PC-9 (cell line): ENCODE measurements around the gene TLCD4. TPM values are rescaled to one million over a fixed set of nuclear protein-coding genes. Genes with fewer than 3 reads are reported as not detected.

Source experiments
- BruUV-seq: library from RNA; stranded (reverse); fragments of 400-500 nt; replicated peaks from 2 replicates; lab custom pipeline; 2021; lab: Mats Ljungman, UMichigan
- CTCF ChIA-PET: fragments of 300-600 bp; sonication (Branson Sonifier 250); formaldehyde crosslinking; loops from one replicate; lab custom pipeline; 2022; ENCODE audit warnings: antibody characterized with exemption; lab: Charles Lee
- POLR2A ChIA-PET: fragments of 300-600 bp; sonication (Branson Sonifier 250); formaldehyde crosslinking; loops from one replicate; lab custom pipeline; 2022; ENCODE audit warnings: antibody characterized with exemption; ENCODE audit not compliant: unreplicated experiment; lab: Charles Lee
- DNase-seq, 2 experiments: peaks; one replicate each; pipeline versions ENCODE4 v3.0.0 to v3.0.0-alpha.2; 2015 to 2022; ENCODE audit warnings: mixed read lengths in 1 of 2
- H2AFZ ChIP-seq: fragments of 200-600 bp; sonication (generic); 2 replicates; pipeline ENCODE4 v1.8.1; 2017; ENCODE audit warnings: antibody characterized with exemption
- H3F3A ChIP-seq: fragments of 200-600 bp; sonication (generic); 2 replicates; pipeline ENCODE4 v1.8.1; 2017; ENCODE audit warnings: antibody characterized with exemption, mild to moderate bottlenecking, low read depth; ENCODE audit not compliant: insufficient read depth
- H3K27ac ChIP-seq: fragments of 200-600 bp; sonication (generic); 2 replicates; pipeline ENCODE4 v1.6.1; 2016; ENCODE audit warnings: mixed run types
- H3K27me3 ChIP-seq: fragments of 200-600 bp; sonication (generic); 2 replicates; pipeline ENCODE4 v1.6.1; 2016; ENCODE audit warnings: low read depth, mixed run types; ENCODE audit not compliant: insufficient read depth
- H3K36me3 ChIP-seq: fragments of 200-600 bp; sonication (generic); 2 replicates; pipeline ENCODE4 v1.6.1; 2016; ENCODE audit warnings: low read depth, mixed run types
- H3K4me1 ChIP-seq: fragments of 200-600 bp; sonication (generic); replicated peaks from 2 replicates; pipeline ENCODE4 v1.6.1; 2016; ENCODE audit warnings: mixed run types; ENCODE audit not compliant: insufficient read depth
- H3K4me2 ChIP-seq: fragments of 200-600 bp; sonication (generic); 2 replicates; pipeline ENCODE4 v1.6.1; 2017; ENCODE audit warnings: mixed run types
- H3K4me3 ChIP-seq: fragments of 200-600 bp; sonication (generic); 2 replicates; pipeline ENCODE4 v1.6.1; 2016; ENCODE audit warnings: mixed run types
- H3K79me2 ChIP-seq: fragments of 200-600 bp; sonication (generic); 2 replicates; pipeline ENCODE4 v1.6.1; 2017; ENCODE audit warnings: low read depth, mixed run types
- H3K9me2 ChIP-seq: fragments of 200-600 bp; sonication (generic); 2 replicates; pipeline ENCODE4 v1.8.1; 2017; ENCODE audit warnings: mild to moderate bottlenecking; ENCODE audit not compliant: insufficient read depth
- H3K9me3 ChIP-seq: fragments of 200-600 bp; sonication (generic); 2 replicates; pipeline ENCODE4 v1.8.1; 2016; ENCODE audit warnings: low read depth; ENCODE audit not compliant: insufficient read depth
- H4K20me1 ChIP-seq: fragments of 200-600 bp; sonication (generic); 2 replicates; pipeline ENCODE4 v1.8.1; 2017; ENCODE audit not compliant: insufficient read depth
- CTCF ChIP-seq: fragments of 200-600 bp; sonication (generic); conservative IDR thresholded peaks from 2 replicates; pipeline ENCODE4 v1.6.1; 2017; ENCODE audit warnings: mixed run types, antibody characterized with exemption, mild to moderate bottlenecking, moderate library complexity
- EZH2 ChIP-seq: fragments of 200-600 bp; sonication (generic); IDR thresholded peaks from 2 replicates; pipeline ENCODE4 v1.8.0; 2017; ENCODE audit warnings: antibody characterized with exemption, low read depth
- intact Hi-C: fragments of 100-400 bp; cut with micrococcal nuclease; formaldehyde crosslinking; loops from one replicate; pipeline ENCODE4 v1.10.0; 2022; ENCODE audit not compliant: unreplicated experiment
- total RNA-seq: library from RNA; stranded (reverse); gene quantifications from 2 replicates; pipeline ENCODE4 v1.2.3, GENCODE V29; 2021

Gene TLCD4
- total RNA-seq, 1 experiment from 2014 or later = 11.2 TPM

- H3K9me2 ChIP-seq = no peaks in the 10 kb centered on the region
- TF ChIP-seq EZH2 (no peak), CTCF (no peak)
- no peaks in the 10 kb centered on the region; the same call in 1 of the 2 replicates for H3K9me3 ChIP-seq
- H2AFZ ChIP-seq = no peak overlapping the region
- peaks cover 25% of the 10 kb centered on the region; the same call in 1 of the 2 replicates for H3F3A ChIP-seq
- H3K36me3 ChIP-seq = no peaks in the 10 kb centered on the region
- CTCF ChIA-PET = no interaction called here
- no peaks in the 10 kb centered on the region for H3K79me2 ChIP-seq
- BruUV-seq = no TSS peak
- no peak overlapping the region for H3K4me2 ChIP-seq
- H3K4me3 ChIP-seq = no peak overlapping the region
- no peak overlapping the region for H3K27ac ChIP-seq
- intact Hi-C loops = no loop called here
- H3K4me1 ChIP-seq = peaks cover 26% of the 10 kb centered on the region
- H4K20me1 ChIP-seq = no peaks in the 10 kb centered on the region
- H3K27me3 ChIP-seq = no peaks in the 10 kb centered on the region
- DNase-seq = no peak
- POLR2A ChIA-PET = no interaction called here
Measured at GRCh38 chr1:95093296-95093695, 23.9 kb upstream of the TLCD4 start.

GRCh38 chr1:95094923-95095322, 22.2 kb upstream of the TLCD4 start:
- BruUV-seq = no TSS peak
- Histone ChIP-seq H3K9me3 (no peaks in the 10 kb centered on the region; the same call in 1 of the 2 replicates), H3F3A (peaks cover 25% of the 10 kb centered on the region; the same call in 1 of the 2 replicates), H3K79me2 (no peaks in the 10 kb centered on the region), H2AFZ (no peak overlapping the region), H3K27ac (peak overlapping the region; percentile 75), H3K4me1 (peaks cover 26% of the 10 kb centered on the region), H3K9me2 (no peaks in the 10 kb centered on the region), H3K36me3 (no peaks in the 10 kb centered on the region), H4K20me1 (no peaks in the 10 kb centered on the region), H3K4me3 (no peak overlapping the region), H3K27me3 (no peaks in the 10 kb centered on the region), H3K4me2 (no peak overlapping the region)
- DNase-seq = no peak
- intact Hi-C loops = no loop called here
- TF ChIP-seq EZH2 = no peak
- TF ChIP-seq CTCF = no peak
- ChIA-PET POLR2A (interaction anchor here (0.8 kb wide), 1 partner anchor 163 kb away, joined by 3 read pairs; no protein-coding TSS in a partner anchor), CTCF (no interaction called here)

GRCh38 chr1:95095833-95096217, 21.3 kb upstream of the TLCD4 start:
- no TSS peak for BruUV-seq
- Histone ChIP-seq H3K36me3 (no peaks in the 10 kb centered on the region), H3K4me3 (peak overlapping the region; percentile 13; the same call in 1 of the 2 replicates), H2AFZ (peak overlapping the region; percentile 59), H3F3A (peaks cover 25% of the 10 kb centered on the region; the same call in 1 of the 2 replicates), H3K4me2 (peak overlapping the region; percentile 53), H3K79me2 (no peaks in the 10 kb centered on the region), H4K20me1 (no peaks in the 10 kb centered on the region), H3K9me2 (no peaks in the 10 kb centered on the region), H3K9me3 (no peaks in the 10 kb centered on the region), H3K27me3 (no peaks in the 10 kb centered on the region), H3K4me1 (peaks cover 26% of the 10 kb centered on the region), H3K27ac (peak overlapping the region; percentile 75)
- ChIA-PET POLR2A (interaction anchor here (0.8 kb wide), 1 partner anchor 162 kb away, joined by 3 read pairs; no protein-coding TSS in a partner anchor), CTCF (no interaction called here)
- peak in 1 of 2 experiments; percentile 64 for DNase-seq
- intact Hi-C loops = no loop called here
- TF ChIP-seq CTCF (no peak), EZH2 (no peak)
